T-cell (primary cell): ENCODE measurements around the gene FALEC. TPM values are rescaled to one million over a fixed set of nuclear protein-coding genes. Genes with fewer than 3 reads are reported as not detected.

Experiments used
- ATAC-seq, 4 experiments: fragments of 200-7000 bp in 3 of 4; fragments of 150-1000 bp in 1 of 4; cut with Tn5 transposase; replicated peaks in 1 of 4; 1 replicate in 3 of 4; 2 replicates in 1 of 4; pipeline ENCODE4 v1.10.0; 2021; ENCODE audit warnings: moderate library complexity in 3 of 4, mild to moderate bottlenecking in 2 of 4, moderate number of reproducible peaks in 1 of 4
- CTCF ChIA-PET, 2 donors: fragments of 300-600 bp; sonication (Branson Sonifier 250); formaldehyde crosslinking; loops; one replicate each; lab custom pipeline; 2022; ENCODE audit warnings: antibody characterized with exemption in 2 of 2; lab: Charles Lee
- POLR2A ChIA-PET, 2 donors: fragments of 300-600 bp; sonication (Branson Sonifier 250); formaldehyde crosslinking; loops; one replicate each; lab custom pipeline; 2022; ENCODE audit warnings: antibody characterized with exemption in 2 of 2; lab: Charles Lee
- DNase-seq, 35 experiments: peaks; one replicate each; pipeline versions ENCODE4 v3.0.0 to v3.0.0-alpha.2; 2013 to 2023
- H3K27ac ChIP-seq: one replicate; pipeline ENCODE4 v1.5.1; 2013; ENCODE audit warnings: low read length
- H3K27me3 ChIP-seq, 2 experiments: replicated peaks in 1 of 2; 1 replicate in 1 of 2; 2 replicates in 1 of 2; pipeline versions ENCODE4 v1.6.1 to v1.7.0; 2013; ENCODE audit warnings: low read length in 1 of 2, mixed read lengths in 1 of 2; ENCODE audit not compliant: control insufficient read depth in 2 of 2, insufficient read depth in 2 of 2; ENCODE audit errors: extremely low read depth in 1 of 2
- H3K36me3 ChIP-seq, 2 donors: 1 replicate in 1 of 2; 2 replicates in 1 of 2; pipeline versions ENCODE4 v1.6.1 to v1.7.0; 2013; ENCODE audit warnings: low read length in 1 of 2; ENCODE audit not compliant: control insufficient read depth in 2 of 2, insufficient read depth in 1 of 2; ENCODE audit errors: extremely low read depth in 1 of 2
- H3K4me1 ChIP-seq, 2 experiments: 1 replicate in 1 of 2; 2 replicates in 1 of 2; pipeline versions ENCODE4 v1.6.1 to v1.7.0; 2013; ENCODE audit warnings: low read length in 2 of 2, mixed read lengths in 1 of 2; ENCODE audit not compliant: insufficient read depth in 2 of 2, control insufficient read depth in 1 of 2; ENCODE audit errors: extremely low read depth in 1 of 2
- H3K4me3 ChIP-seq, 2 donors: 1 replicate in 1 of 2; 2 replicates in 1 of 2; pipeline versions ENCODE4 v1.5.1 to v1.7.0; 2013; ENCODE audit warnings: mild to moderate bottlenecking in 2 of 2, low read length in 1 of 2, moderate library complexity in 1 of 2; ENCODE audit not compliant: control insufficient read depth in 1 of 2; ENCODE audit errors: extremely low read depth in 1 of 2
- H3K9me3 ChIP-seq: 2 replicates; pipeline ENCODE4 v1.7.0; 2013
- H3K27ac Mint-ChIP-seq, 2 donors: one replicate each; pipeline ENCODE4 v1.8.0; 2020 to 2021; ENCODE audit warnings: mild to moderate bottlenecking in 2 of 2, mixed read lengths in 2 of 2
- H3K27me3 Mint-ChIP-seq, 2 donors: one replicate each; pipeline ENCODE4 v1.8.0; 2021 to 2022; ENCODE audit warnings: mixed read lengths in 2 of 2
- H3K36me3 Mint-ChIP-seq: one replicate; pipeline ENCODE4 v1.8.0; 2021; ENCODE audit warnings: mixed read lengths
- H3K4me1 Mint-ChIP-seq, 3 donors: one replicate each; pipeline ENCODE4 v1.8.0; 2020 to 2022; ENCODE audit warnings: mixed read lengths in 3 of 3, mild to moderate bottlenecking in 1 of 3
- H3K4me3 Mint-ChIP-seq, 3 donors: one replicate each; pipeline ENCODE4 v1.8.0; 2020 to 2022; ENCODE audit warnings: mild to moderate bottlenecking in 3 of 3, mixed read lengths in 3 of 3, moderate library complexity in 3 of 3
- H3K9me3 Mint-ChIP-seq, 3 donors: one replicate each; pipeline ENCODE4 v1.8.0; 2020 to 2022; ENCODE audit warnings: mixed read lengths in 3 of 3
- WGBS: methylation state at CpG from one replicate; pipeline ENCODE4 v1.1.5; 2013; ENCODE audit warnings: missing lambda C conversion rate; ENCODE audit not compliant: insufficient coverage; 5-methylcytosine and 5-hydroxymethylcytosine counted together
- total RNA-seq, 35 experiments: library from RNA in 6 of 35; stranded (reverse) in 6 of 35; fragments of 120-200 nt in 1 of 35; gene quantifications; one replicate each; pipeline versions ENCODE4 v1.2.1 to v1.2.4 and lab custom pipeline; 2013 to 2026

Gene FALEC
- total RNA-seq, 5 donors from 2014 or later (not counting 1 experiment from before 2014, with no cell fraction given) = 0.49 to 0.85 (median 0.73) TPM; not detected in 2

- Mint-ChIP-seq H3K9me3 (no peaks in the 10 kb centered on the region), H3K4me1 (peaks cover 0 to 7% (median 0%) of the 10 kb centered on the region in 3 donors), H3K27ac (peak within 1 kb of the TSS; percentile 23 to 34), H3K27me3 (no peaks in the 10 kb centered on the region), H3K36me3 (peaks cover 39% of the 10 kb centered on the region), H3K4me3 (no peak within 1 kb of the TSS)
- ATAC-seq (no peak), DNase-seq (no peak)
- Histone ChIP-seq H3K27ac (no peak within 1 kb of the TSS), H3K36me3 (peaks cover 14 to 35% of the 10 kb centered on the region in 2 donors), H3K27me3 (no peaks in the 10 kb centered on the region), H3K4me1 (no peaks in the 10 kb centered on the region), H3K4me3 (no peak within 1 kb of the TSS), H3K9me3 (no peaks in the 10 kb centered on the region)
- POLR2A ChIA-PET = interaction anchor here in 1 of 2 donors (0.6 kb wide), 1 partner anchor 182 kb away, joined by 3 read pairs; no protein-coding TSS in a partner anchor
- CTCF ChIA-PET = no interaction called here
- WGBS = 67% methylated on average over 3 of the region's 7 CpGs
Measured at GRCh38 chr1:150507912-150508864, 7.4 kb upstream of the FALEC start, which contains the start of gene ECM1. Gene ECM1, plus strand, starts transcription at chr1:150508109. Its CDS starts 101 bp downstream, at chr1:150508210.

- CTCF ChIA-PET = no interaction called here
- H3K36me3 ChIP-seq = peaks cover 14 to 32% of the 10 kb centered on the region in 2 donors
- no peak for ATAC-seq
Measured at GRCh38 chr1:150508982-150509381, 6.6 kb upstream of the FALEC start.

GRCh38 chr1:150511551-150511950 is 4.0 kb upstream of the FALEC start:
- ChIA-PET POLR2A (interaction anchor here in 1 of 2 donors (0.7 kb wide), 1 partner anchor 13 kb away, joined by 3 read pairs; no protein-coding TSS in a partner anchor), CTCF (no interaction called here)
- WGBS = 93% methylated on average over 11 of the region's 12 CpGs
- Histone ChIP-seq H3K4me1 (peaks cover 0 to 11% of the 10 kb centered on the region in 2 experiments), H3K9me3 (no peaks in the 10 kb centered on the region), H3K27me3 (no peaks in the 10 kb centered on the region), H3K36me3 (peaks cover 5 to 9% of the 10 kb centered on the region in 2 donors), H3K4me3 (no peak overlapping the region), H3K27ac (no peak overlapping the region)
- Mint-ChIP-seq H3K4me1 (peaks cover 8 to 21% (median 19%) of the 10 kb centered on the region in 3 donors), H3K4me3 (no peak overlapping the region), H3K9me3 (no peaks in the 10 kb centered on the region), H3K27me3 (no peaks in the 10 kb centered on the region), H3K36me3 (peaks cover 10% of the 10 kb centered on the region), H3K27ac (no peak overlapping the region)
- DNase-seq = no peak
- ATAC-seq = no peak

More at GRCh38 chr1:150508982-150509381, 6.6 kb upstream of the FALEC start:
- H3K9me3 ChIP-seq = no peaks in the 10 kb centered on the region
- H3K27me3 ChIP-seq = no peaks in the 10 kb centered on the region
- DNase-seq = no peak
- no peak overlapping the region for H3K27ac ChIP-seq
- H3K4me1 ChIP-seq = no peaks in the 10 kb centered on the region
- POLR2A ChIA-PET = no interaction called here
- no peak overlapping the region for H3K27ac Mint-ChIP-seq
- no CpG with 5 or more reads among the region's 4 CpGs for WGBS
- H3K27me3 Mint-ChIP-seq = no peaks in the 10 kb centered on the region
- H3K9me3 Mint-ChIP-seq = no peaks in the 10 kb centered on the region
- H3K36me3 Mint-ChIP-seq = peaks cover 34% of the 10 kb centered on the region
- H3K4me3 ChIP-seq = no peak overlapping the region
- H3K4me3 Mint-ChIP-seq = no peak overlapping the region
- H3K4me1 Mint-ChIP-seq = peaks cover 0 to 7% (median 0%) of the 10 kb centered on the region in 3 donors

- ATAC-seq (no peak), DNase-seq (no peak)
- peaks cover 0 to 11% of the 10 kb centered on the region in 2 experiments for H3K4me1 ChIP-seq
- H3K27me3 ChIP-seq = no peaks in the 10 kb centered on the region
- no peaks in the 10 kb centered on the region for H3K9me3 ChIP-seq
- Mint-ChIP-seq H3K27me3 (no peaks in the 10 kb centered on the region), H3K36me3 (peaks cover 4% of the 10 kb centered on the region), H3K4me3 (no peak overlapping the region), H3K9me3 (no peaks in the 10 kb centered on the region), H3K4me1 (peaks cover 11 to 25% (median 22%) of the 10 kb centered on the region in 3 donors), H3K27ac (no peak overlapping the region)
- ChIA-PET CTCF (no interaction called here), POLR2A (no interaction called here)
- no peak overlapping the region for H3K27ac ChIP-seq
- H3K4me3 ChIP-seq = no peak overlapping the region
- peaks cover 0 to 3% of the 10 kb centered on the region in 2 donors for H3K36me3 ChIP-seq
- WGBS = 93% methylated on average over 15 of the region's 17 CpGs
Measured at GRCh38 chr1:150511985-150512660, 3.4 kb upstream of the FALEC start.

GRCh38 chr1:150512846-150513245 is 2.7 kb upstream of the FALEC start:
- ChIA-PET CTCF (no interaction called here), POLR2A (no interaction called here)
- no peak overlapping the region for H3K4me3 ChIP-seq
- Mint-ChIP-seq H3K36me3 (peaks cover under 1% of the 10 kb centered on the region), H3K27ac (no peak overlapping the region), H3K27me3 (no peaks in the 10 kb centered on the region), H3K4me1 (peaks cover 11 to 25% (median 22%) of the 10 kb centered on the region in 3 donors), H3K9me3 (no peaks in the 10 kb centered on the region), H3K4me3 (no peak overlapping the region)
- no CpG with 5 or more reads among the region's 2 CpGs for WGBS
- ATAC-seq = no peak
- H3K9me3 ChIP-seq = no peaks in the 10 kb centered on the region
- no peaks in the 10 kb centered on the region for H3K27me3 ChIP-seq
- H3K27ac ChIP-seq = no peak overlapping the region
- H3K36me3 ChIP-seq = no peaks in the 10 kb centered on the region
- H3K4me1 ChIP-seq = peaks cover 0 to 11% of the 10 kb centered on the region in 2 experiments
- DNase-seq = no peak

- no peak overlapping the region for H3K27ac ChIP-seq
- H3K27ac Mint-ChIP-seq = no peak overlapping the region
- H3K4me3 Mint-ChIP-seq = peak overlapping the region in 1 of 3 donors; percentile 37
- ChIA-PET POLR2A (interaction anchor here in 1 of 2 donors (0.6 kb wide), 1 partner anchor 403 kb away, joined by 3 read pairs; no protein-coding TSS in a partner anchor), CTCF (no interaction called here)
- H3K27me3 Mint-ChIP-seq = no peaks in the 10 kb centered on the region
- H3K9me3 Mint-ChIP-seq = no peaks in the 10 kb centered on the region
- no peaks in the 10 kb centered on the region for H3K36me3 ChIP-seq
- DNase-seq (no peak), ATAC-seq (no peak)
- peaks cover 0 to 11% of the 10 kb centered on the region in 2 experiments for H3K4me1 ChIP-seq
- H3K4me1 Mint-ChIP-seq = peaks cover 11 to 25% (median 22%) of the 10 kb centered on the region in 3 donors
- H3K9me3 ChIP-seq = no peaks in the 10 kb centered on the region
- whole genome bisulfite sequencing = 87% methylated on average over 7 of the region's 7 CpGs
- H3K27me3 ChIP-seq = no peaks in the 10 kb centered on the region
- no peak overlapping the region for H3K4me3 ChIP-seq
- no peaks in the 10 kb centered on the region for H3K36me3 Mint-ChIP-seq
Measured at GRCh38 chr1:150513351-150513791, 2.2 kb upstream of the FALEC start.
